Activated naive CD8-positive, alpha-beta T cell (primary cell): ENCODE results near the gene THY1.
"Not testable (repeated sequence)": the region's sequence is repeated elsewhere in the genome, so short reads cannot be mapped to it uniquely, and the experiment has no call there.

Source experiments
- H3K27ac Mint-ChIP-seq: one replicate; pipeline ENCODE4 v1.8.0; 2021; ENCODE audit warnings: mixed read lengths
- H3K27me3 Mint-ChIP-seq: one replicate; pipeline ENCODE4 v1.8.0; 2021; ENCODE audit warnings: mixed read lengths
- H3K36me3 Mint-ChIP-seq: one replicate; pipeline ENCODE4 v1.8.0; 2021; ENCODE audit warnings: mixed read lengths
- H3K4me1 Mint-ChIP-seq: one replicate; pipeline ENCODE4 v1.8.0; 2021; ENCODE audit warnings: low read depth, mixed read lengths
- H3K4me3 Mint-ChIP-seq: one replicate; pipeline ENCODE4 v1.8.0; 2021; ENCODE audit warnings: mild to moderate bottlenecking, mixed read lengths
- H3K9me3 Mint-ChIP-seq: one replicate; pipeline ENCODE4 v1.8.0; 2021; ENCODE audit warnings: low read depth, mixed read lengths

Gene THY1

GRCh38 chr11:119416606-119417580, 6.1 kb downstream of the THY1 start:
- H3K4me3 Mint-ChIP-seq, result no peak overlapping the region
- H3K36me3 Mint-ChIP-seq, result peaks cover 7% of the 10 kb centered on the region
- H3K27ac Mint-ChIP-seq, result no peak overlapping the region
- peaks cover 24% of the 10 kb centered on the region for H3K27me3 Mint-ChIP-seq
- peaks cover 10% of the 10 kb centered on the region for H3K9me3 Mint-ChIP-seq
- H3K4me1 Mint-ChIP-seq, result peaks cover 6% of the 10 kb centered on the region

- Mint-ChIP-seq H3K36me3 (peaks cover 9% of the 10 kb centered on the region), H3K9me3 (peaks cover 10% of the 10 kb centered on the region), H3K27me3 (peaks cover 17% of the 10 kb centered on the region), H3K4me3 (no peak overlapping the region), H3K27ac (no peak overlapping the region), H3K4me1 (no peaks in the 10 kb centered on the region)
Observed at GRCh38 chr11:119415966-119416365, 7.0 kb downstream of the THY1 start.

- Mint-ChIP-seq H3K36me3 (peaks cover 9% of the 10 kb centered on the region), H3K27ac (no peak overlapping the region), H3K4me1 (no peaks in the 10 kb centered on the region), H3K4me3 (no peak overlapping the region), H3K9me3 (peaks cover 10% of the 10 kb centered on the region), H3K27me3 (peaks cover 16% of the 10 kb centered on the region)
Observed at GRCh38 chr11:119415517-119415916, 7.5 kb downstream of the THY1 start.

GRCh38 chr11:119414734-119415133, 8.2 kb downstream of the THY1 start:
- Mint-ChIP-seq H3K27me3 (peaks cover 9% of the 10 kb centered on the region), H3K9me3 (peaks cover 10% of the 10 kb centered on the region), H3K4me1 (no peaks in the 10 kb centered on the region), H3K27ac (no peak overlapping the region), H3K36me3 (peaks cover 9% of the 10 kb centered on the region), H3K4me3 (no peak overlapping the region)

GRCh38 chr11:119414321-119414720, 8.7 kb downstream of the THY1 start:
- H3K4me3 Mint-ChIP-seq, result no peak overlapping the region

GRCh38 chr11:119412072-119412471, 10.9 kb downstream of the THY1 start:
- Mint-ChIP-seq H3K36me3 (peaks cover 9% of the 10 kb centered on the region), H3K27me3 (peaks cover 5% of the 10 kb centered on the region), H3K9me3 (peaks cover 10% of the 10 kb centered on the region), H3K4me3 (no peak overlapping the region), H3K27ac (no peak overlapping the region), H3K4me1 (no peaks in the 10 kb centered on the region)

More at GRCh38 chr11:119414321-119414720, 8.7 kb downstream of the THY1 start:
- Mint-ChIP-seq H3K9me3 (peaks cover 10% of the 10 kb centered on the region), H3K36me3 (peaks cover 9% of the 10 kb centered on the region), H3K27me3 (peaks cover 7% of the 10 kb centered on the region), H3K4me1 (no peaks in the 10 kb centered on the region), H3K27ac (no peak overlapping the region)

- Mint-ChIP-seq H3K36me3 (peaks cover 8% of the 10 kb centered on the region), H3K27me3 (peaks cover 3% of the 10 kb centered on the region), H3K4me1 (no peaks in the 10 kb centered on the region), H3K27ac (no peak overlapping the region), H3K4me3 (no peak overlapping the region), H3K9me3 (peaks cover 10% of the 10 kb centered on the region)
Observed at GRCh38 chr11:119410501-119410900, 12.5 kb downstream of the THY1 start.

GRCh38 chr11:119409731-119410130, 13.2 kb downstream of the THY1 start:
- Mint-ChIP-seq H3K27ac (no peak overlapping the region), H3K4me3 (no peak overlapping the region), H3K9me3 (peaks cover 10% of the 10 kb centered on the region), H3K27me3 (peaks cover 3% of the 10 kb centered on the region), H3K4me1 (no peaks in the 10 kb centered on the region), H3K36me3 (peaks cover 8% of the 10 kb centered on the region)

DNA sequence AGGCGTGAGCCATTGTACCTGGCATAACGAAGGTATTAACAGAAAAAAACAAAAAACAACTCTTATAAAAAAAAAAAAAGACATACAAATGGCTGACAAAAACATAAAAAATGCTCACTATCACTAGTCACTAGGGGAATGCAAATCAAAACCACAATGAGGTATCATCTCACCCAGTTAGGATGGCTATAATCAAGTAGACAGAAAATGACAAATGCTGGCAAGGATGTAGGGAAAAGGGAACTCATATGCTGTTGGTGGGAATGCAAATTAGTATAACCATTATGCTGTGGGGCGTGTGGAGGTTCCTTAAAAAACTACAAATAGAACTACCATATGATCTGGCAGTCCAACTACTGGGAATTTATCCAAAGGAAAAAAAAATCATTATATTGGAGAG, 17.0 kb downstream of the THY1 start:
- Mint-ChIP-seq H3K27ac (no peak overlapping the region), H3K4me1 (no peaks in the 10 kb centered on the region), H3K36me3 (peaks cover 3% of the 10 kb centered on the region), H3K27me3 (no peaks in the 10 kb centered on the region), H3K4me3 (no peak overlapping the region), H3K9me3 (peaks cover 4% of the 10 kb centered on the region)

DNA sequence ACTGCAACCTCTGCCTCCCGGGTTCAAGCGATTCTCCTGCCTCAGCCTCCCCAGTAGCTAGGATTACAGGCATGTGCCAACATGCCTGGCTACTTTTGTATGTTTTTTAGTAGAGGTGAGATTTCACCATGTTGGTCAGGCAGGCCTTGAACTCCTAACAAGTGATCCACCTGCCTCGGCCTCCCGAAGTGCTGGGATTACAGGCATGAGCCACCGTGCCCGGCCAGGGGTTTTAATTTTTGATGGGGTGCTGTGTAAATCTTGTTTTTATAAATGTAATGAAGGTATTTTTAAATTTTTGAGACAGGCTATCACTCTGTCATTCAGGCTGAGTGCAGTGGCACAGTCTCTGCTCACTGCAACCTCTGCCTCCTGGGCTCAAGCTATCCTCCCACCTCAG, 17.5 kb downstream of the THY1 start:
- H3K27me3 Mint-ChIP-seq, H3K9me3 Mint-ChIP-seq, H3K4me3 Mint-ChIP-seq, H3K4me1 Mint-ChIP-seq, H3K27ac Mint-ChIP-seq, H3K36me3 Mint-ChIP-seq: not testable (repeated sequence)

- peaks cover 10% of the 10 kb centered on the region for H3K36me3 Mint-ChIP-seq
- no peak overlapping the region for H3K4me3 Mint-ChIP-seq
- peaks cover 12% of the 10 kb centered on the region for H3K9me3 Mint-ChIP-seq
- H3K4me1 Mint-ChIP-seq, result no peaks in the 10 kb centered on the region
- H3K27ac Mint-ChIP-seq, result no peak overlapping the region
- H3K27me3 Mint-ChIP-seq, result no peaks in the 10 kb centered on the region
Observed at GRCh38 chr11:119404872-119405271, 18.1 kb downstream of the THY1 start.

- no peak overlapping the region for H3K4me3 Mint-ChIP-seq
- peaks cover 6% of the 10 kb centered on the region for H3K27me3 Mint-ChIP-seq
- peaks cover 17% of the 10 kb centered on the region for H3K36me3 Mint-ChIP-seq
- no peak overlapping the region for H3K27ac Mint-ChIP-seq
- peaks cover 18% of the 10 kb centered on the region for H3K9me3 Mint-ChIP-seq
- H3K4me1 Mint-ChIP-seq, result no peaks in the 10 kb centered on the region
Observed at GRCh38 chr11:119403021-119403420, 20.0 kb downstream of the THY1 start.

- no peak overlapping the region for H3K27ac Mint-ChIP-seq
- H3K36me3 Mint-ChIP-seq, result peaks cover 21% of the 10 kb centered on the region
- peaks cover 6% of the 10 kb centered on the region for H3K27me3 Mint-ChIP-seq
- no peak overlapping the region for H3K4me3 Mint-ChIP-seq
- peaks cover 23% of the 10 kb centered on the region for H3K9me3 Mint-ChIP-seq
- H3K4me1 Mint-ChIP-seq, result no peaks in the 10 kb centered on the region
Observed at GRCh38 chr11:119402470-119402869, 20.5 kb downstream of the THY1 start.

DNA sequence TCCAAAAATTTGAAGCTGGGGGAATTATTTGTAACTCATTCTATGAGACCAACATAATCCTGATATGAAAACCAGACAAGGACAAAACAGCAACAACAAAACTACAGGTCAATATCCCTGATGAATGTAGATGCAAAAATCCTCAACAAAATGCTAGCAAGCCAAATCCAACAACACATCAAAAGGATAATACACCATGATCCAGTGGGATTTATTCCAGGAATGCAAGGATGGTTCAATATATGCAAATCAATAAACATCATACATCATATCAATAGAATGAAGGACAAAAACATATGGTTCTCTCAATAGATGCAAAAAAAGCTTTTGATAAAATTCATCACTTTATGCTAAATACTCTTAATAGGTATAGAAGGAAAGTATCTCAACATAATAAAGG, 22.1 kb downstream of the THY1 start:
- Mint-ChIP-seq H3K27me3 (peaks cover 9% of the 10 kb centered on the region), H3K4me1 (no peaks in the 10 kb centered on the region), H3K4me3 (no peak overlapping the region), H3K9me3 (peaks cover 23% of the 10 kb centered on the region), H3K27ac (no peak overlapping the region), H3K36me3 (peaks cover 24% of the 10 kb centered on the region)

GRCh38 chr11:119397740-119398139, 25.2 kb downstream of the THY1 start:
- Mint-ChIP-seq H3K27ac (no peak overlapping the region), H3K4me3 (no peak overlapping the region), H3K9me3 (peaks cover 23% of the 10 kb centered on the region), H3K4me1 (no peaks in the 10 kb centered on the region), H3K27me3 (peaks cover 12% of the 10 kb centered on the region), H3K36me3 (peaks cover 24% of the 10 kb centered on the region)

- H3K4me1 Mint-ChIP-seq, result no peaks in the 10 kb centered on the region
- peaks cover 20% of the 10 kb centered on the region for H3K36me3 Mint-ChIP-seq
- H3K4me3 Mint-ChIP-seq, result no peak overlapping the region
- H3K9me3 Mint-ChIP-seq, result peaks cover 19% of the 10 kb centered on the region
- H3K27ac Mint-ChIP-seq, result no peak overlapping the region
- peaks cover 12% of the 10 kb centered on the region for H3K27me3 Mint-ChIP-seq
Observed at GRCh38 chr11:119396835-119397234, 26.1 kb downstream of the THY1 start.
